Esophagus squamous epithelium (tissue), 5 donors: ENCODE measurements around the gene VPS35L. TPM values are rescaled to one million over a fixed set of nuclear protein-coding genes. Genes with fewer than 3 reads are reported as not detected.

ENCODE experiments used
- DNase-seq: peaks from one replicate; lab custom pipeline; 2025; lab: John Stamatoyannopoulos, UW
- H3K27ac ChIP-seq, 4 donors: fragments of 200-600 bp; sonication (generic); one replicate each; pipeline ENCODE4 v1.5.1; 2016 to 2019; ENCODE audit warnings: mild to moderate bottlenecking in 1 of 4
- H3K27me3 ChIP-seq, 4 donors: fragments of 200-600 bp; sonication (generic); 1 replicate in 3 of 4; 2 replicates in 1 of 4; pipeline versions ENCODE4 v1.5.1 to v1.6.0; 2017 to 2021; ENCODE audit warnings: antibody characterized with exemption in 1 of 4
- H3K36me3 ChIP-seq, 3 donors: fragments of 200-600 bp; sonication (generic); one replicate each; pipeline ENCODE4 v1.5.1; 2016 to 2019
- H3K4me1 ChIP-seq, 3 donors: fragments of 200-600 bp; sonication (generic); one replicate each; pipeline ENCODE4 v1.5.1; 2017 to 2019
- H3K4me3 ChIP-seq, 4 donors: fragments of 200-600 bp; sonication (generic); 1 replicate in 3 of 4; 2 replicates in 1 of 4; pipeline ENCODE4 v1.5.1; 2016 to 2019; ENCODE audit warnings: mild to moderate bottlenecking in 2 of 4, moderate library complexity in 1 of 4
- H3K9me3 ChIP-seq, 3 donors: fragments of 200-600 bp; sonication (generic); one replicate each; pipeline ENCODE4 v1.5.1; 2016 to 2019
- CTCF ChIP-seq, 6 experiments: fragments of 450-650 bp in 4 of 6; fragments of 200-600 bp in 2 of 6; sonication (generic) in 2 of 6; IDR thresholded peaks; one replicate each; pipeline ENCODE4 v1.5.1; 2016 to 2019; ENCODE audit warnings: antibody characterized with exemption in 6 of 6, mild to moderate bottlenecking in 4 of 6, moderate library complexity in 4 of 6
- POLR2A ChIP-seq, 4 donors: fragments of 450-650 bp; IDR thresholded peaks; one replicate each; pipeline ENCODE4 v1.6.1; 2017; ENCODE audit warnings: antibody characterized with exemption in 4 of 4, mild to moderate bottlenecking in 4 of 4, moderate library complexity in 3 of 4
- WGBS, 2 donors: methylation state at CpG; one replicate each; pipeline ENCODE4 v1.1.5; 2018; 5-methylcytosine and 5-hydroxymethylcytosine counted together
- intact Hi-C: fragments of 100-400 bp; cut with DNase I; formaldehyde crosslinking; loops from one replicate; pipeline ENCODE4 v1.15.0; 2022
- total RNA-seq, 4 donors: library from RNA; depleted of rRNA; stranded (reverse); fragments of >200 nt; gene quantifications; one replicate each; pipeline ENCODE4 v1.1.0, GENCODE V29; 2016
- donor health status: DM: yes; HTN: yes; CAD: no.

Gene VPS35L
- total RNA-seq, 4 donors from 2014 or later: 20.8 to 32.9 (median 23.9) TPM

- Histone ChIP-seq H3K4me1 (peaks cover 0 to 16% (median 0%) of the 10 kb centered on the region in 3 donors), H3K27ac (peak overlapping the region in 2 of 4 donors; percentile 17 to 52), H3K4me3 (no peak overlapping the region), H3K9me3 (no peaks in the 10 kb centered on the region), H3K27me3 (no peaks in the 10 kb centered on the region), H3K36me3 (peaks cover 0 to 29% (median 4%) of the 10 kb centered on the region in 3 donors)
- WGBS, 2 donors: 60 to 69% methylated on average over 9 of the region's 9 CpGs
- intact Hi-C loops: no loop called here
- TF ChIP-seq CTCF (IDR thresholded peaks at IDR 0.05) (no peak), POLR2A (IDR thresholded peaks at IDR 0.05) (no peak)
- no peak for DNase-seq
Measured at GRCh38 chr16:19735074-19735867, 179.8 kb downstream of the VPS35L start.

DNA sequence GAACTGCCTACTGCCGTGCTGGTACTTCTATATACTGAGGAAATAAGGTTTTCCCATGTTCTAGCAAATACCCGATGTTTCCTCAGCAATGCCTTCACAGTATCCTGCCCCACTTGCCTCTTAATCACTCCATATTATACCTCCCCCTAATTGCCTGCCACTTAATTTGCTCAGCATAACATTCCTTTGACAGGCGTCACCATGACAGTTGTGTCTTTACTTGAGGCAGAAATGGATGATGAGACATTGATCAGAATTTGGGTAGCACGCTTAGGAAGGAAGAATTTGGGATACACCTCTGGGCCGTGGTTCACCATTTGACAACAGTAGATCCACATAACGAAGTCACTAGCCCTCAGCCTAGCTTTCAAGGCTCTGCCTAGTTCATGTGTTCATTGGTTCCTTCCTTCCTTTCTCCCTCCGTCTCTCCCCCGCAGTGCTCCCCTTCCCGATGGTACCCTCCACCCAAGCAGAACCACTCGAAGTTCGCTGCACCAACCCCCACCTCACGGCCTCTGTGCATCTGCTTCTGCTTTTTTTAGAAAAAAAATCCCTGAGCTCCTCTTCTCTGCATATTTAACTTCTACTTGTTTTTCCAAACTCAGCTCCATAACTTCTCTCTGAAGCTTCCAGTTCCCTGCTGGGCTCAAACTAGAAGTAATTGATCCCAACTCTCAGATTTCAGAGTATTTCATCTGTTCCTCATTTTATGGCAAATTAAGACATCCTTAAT lies 182.0 kb downstream of the VPS35L start:
- intact Hi-C loops: no loop called here
- H3K4me3 ChIP-seq: no peak overlapping the region
- peaks cover 0 to 22% (median 4%) of the 10 kb centered on the region in 3 donors for H3K36me3 ChIP-seq
- no peak overlapping the region for H3K27ac ChIP-seq
- WGBS, 2 donors: 74 to 81% methylated on average over 12 of the region's 12 CpGs
- H3K9me3 ChIP-seq: no peaks in the 10 kb centered on the region
- no peak for DNase-seq
- TF ChIP-seq CTCF (IDR thresholded peaks at IDR 0.05) (no peak), POLR2A (IDR thresholded peaks at IDR 0.05) (no peak)
- H3K27me3 ChIP-seq: no peaks in the 10 kb centered on the region
- H3K4me1 ChIP-seq: peaks cover 0 to 16% (median 0%) of the 10 kb centered on the region in 3 donors

DNA sequence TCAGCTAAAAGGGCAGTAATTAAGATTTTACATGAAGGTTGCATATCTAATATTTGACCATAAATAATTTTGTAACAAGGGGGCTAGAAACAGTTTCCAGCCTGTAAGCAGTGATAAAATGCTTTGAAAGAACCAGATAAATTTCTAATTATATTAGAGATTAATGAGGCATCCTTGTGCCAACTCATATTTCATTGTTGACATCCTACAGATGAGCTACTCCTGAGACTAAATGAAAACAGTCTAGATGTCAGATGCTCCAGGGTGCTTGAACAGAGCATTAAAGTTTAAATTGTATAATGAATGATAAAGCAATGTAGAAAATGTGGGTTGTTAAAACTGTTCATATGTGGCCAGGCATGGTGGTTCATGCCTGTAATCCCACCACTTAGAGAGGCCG lies 185.9 kb downstream of the VPS35L start:
- TF ChIP-seq CTCF (IDR thresholded peaks at IDR 0.05) (no peak), POLR2A (IDR thresholded peaks at IDR 0.05) (no peak)
- no peaks in the 10 kb centered on the region for H3K27me3 ChIP-seq
- no peak overlapping the region for H3K4me3 ChIP-seq
- no peak for DNase-seq
- no peak overlapping the region for H3K27ac ChIP-seq
- H3K36me3 ChIP-seq: peaks cover 0 to 11% (median 0%) of the 10 kb centered on the region in 3 donors
- H3K4me1 ChIP-seq: no peaks in the 10 kb centered on the region
- intact Hi-C loops: no loop called here
- WGBS, 2 donors: 88 to 94% methylated on average over 1 of the region's 1 CpG
- no peaks in the 10 kb centered on the region for H3K9me3 ChIP-seq

GRCh38 chr16:19743816-19744159 lies 188.3 kb downstream of the VPS35L start:
- H3K27ac ChIP-seq: no peak overlapping the region
- H3K27me3 ChIP-seq: no peaks in the 10 kb centered on the region
- no peak overlapping the region for H3K4me3 ChIP-seq
- no peaks in the 10 kb centered on the region for H3K36me3 ChIP-seq
- no peak for DNase-seq
- H3K9me3 ChIP-seq: no peaks in the 10 kb centered on the region
- TF ChIP-seq CTCF (IDR thresholded peaks at IDR 0.05) (no peak), POLR2A (IDR thresholded peaks at IDR 0.05) (no peak)
- intact Hi-C loops: no loop called here
- H3K4me1 ChIP-seq: peaks cover 0 to 7% (median 0%) of the 10 kb centered on the region in 3 donors

DNA sequence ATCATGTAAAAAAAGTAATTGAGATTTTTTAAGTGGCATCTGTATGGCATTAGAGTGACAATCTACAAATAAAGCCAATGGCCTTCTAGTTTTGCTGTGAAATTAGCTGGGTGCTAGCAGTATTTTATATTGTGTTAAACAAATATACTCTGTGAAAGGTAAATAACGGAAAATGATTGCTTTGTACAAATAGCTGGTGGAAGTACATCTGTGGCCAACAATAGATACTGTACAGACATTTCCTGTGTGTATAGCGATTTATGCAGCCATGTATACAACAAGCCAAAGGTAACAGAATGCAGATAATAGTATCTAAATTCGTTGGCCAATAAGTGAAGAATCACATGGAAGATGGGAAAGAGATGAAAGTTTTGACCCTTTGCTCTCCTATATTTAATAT lies 189.2 kb downstream of the VPS35L start:
- no peak for DNase-seq
- 66 to 67% methylated on average over 3 of the region's 3 CpGs for WGBS, 2 donors

More for the DNA sequence above, 189.2 kb downstream of the VPS35L start:
- Histone ChIP-seq H3K4me3 (no peak overlapping the region), H3K9me3 (no peaks in the 10 kb centered on the region), H3K4me1 (peaks cover 0 to 15% (median 0%) of the 10 kb centered on the region in 3 donors), H3K27me3 (no peaks in the 10 kb centered on the region), H3K27ac (no peak overlapping the region), H3K36me3 (no peaks in the 10 kb centered on the region)
- no peak for TF ChIP-seq CTCF (IDR thresholded peaks at IDR 0.05)
- no peak for TF ChIP-seq POLR2A (IDR thresholded peaks at IDR 0.05)
- intact Hi-C loops: no loop called here
